Activated CD4-positive, CD25-positive, alpha-beta regulatory T cell treated with anti-CD3 and anti-CD28 coated beads, Interleukin-2, amount 50 U/mL, for 72 hours (primary cell): ENCODE results near the gene GATAD2B.

ENCODE experiments used
- DNase-seq: peaks from one replicate; pipeline ENCODE4 v3.0.0; 2021

Gene GATAD2B

DNA sequence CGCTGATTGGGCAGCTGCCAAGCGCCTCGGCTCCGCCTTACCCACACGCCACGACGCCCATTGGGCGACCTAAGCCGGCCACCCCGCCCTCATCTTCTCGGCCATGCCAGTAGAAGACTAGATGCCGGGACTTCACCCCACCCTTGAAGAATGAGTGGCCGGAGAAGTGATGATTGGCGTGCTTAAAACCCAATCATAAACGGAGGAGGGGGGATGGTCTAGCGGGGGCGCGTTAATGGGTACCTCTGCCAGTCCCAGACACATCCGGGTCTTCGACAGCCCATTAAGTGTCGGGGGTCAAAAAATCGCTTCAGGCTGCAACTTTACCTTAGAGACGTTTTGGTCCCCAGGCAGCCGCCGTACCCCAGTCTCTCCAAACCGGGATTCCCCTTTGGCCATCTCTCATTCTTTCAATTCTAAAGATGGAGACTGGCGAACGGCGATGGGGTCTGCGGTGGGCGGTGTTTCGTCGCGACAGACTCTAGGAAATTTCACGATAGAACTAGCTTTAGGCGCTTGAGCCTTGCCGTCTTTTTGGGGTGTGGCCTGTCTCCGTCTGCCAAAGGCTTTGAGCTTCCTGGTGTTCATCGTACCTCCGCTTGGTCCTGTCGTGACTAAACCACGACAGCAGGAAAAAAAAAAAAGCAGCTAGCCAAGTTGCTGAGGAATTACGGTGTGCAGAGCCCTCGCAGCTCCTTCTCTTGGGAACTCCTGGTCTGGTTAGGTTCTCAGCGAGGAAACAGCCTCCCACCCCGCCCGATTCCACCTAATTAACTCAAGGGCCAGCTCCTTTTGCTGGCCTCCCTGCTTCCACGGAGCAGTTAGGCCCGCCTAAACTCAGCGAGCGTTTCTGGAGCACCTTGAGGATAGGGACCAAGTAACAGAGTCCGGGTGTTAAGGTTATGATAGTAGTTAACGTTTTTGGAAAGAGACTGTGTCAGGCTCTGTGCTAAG is at the start of gene GATAD2B:
Gene GATAD2B (minus strand): TSS at position 1 of the 954 bp plus-strand sequence. CDS start 94,625 bp downstream, outside the sequence.
- peak; percentile 95 for DNase-seq

DNA sequence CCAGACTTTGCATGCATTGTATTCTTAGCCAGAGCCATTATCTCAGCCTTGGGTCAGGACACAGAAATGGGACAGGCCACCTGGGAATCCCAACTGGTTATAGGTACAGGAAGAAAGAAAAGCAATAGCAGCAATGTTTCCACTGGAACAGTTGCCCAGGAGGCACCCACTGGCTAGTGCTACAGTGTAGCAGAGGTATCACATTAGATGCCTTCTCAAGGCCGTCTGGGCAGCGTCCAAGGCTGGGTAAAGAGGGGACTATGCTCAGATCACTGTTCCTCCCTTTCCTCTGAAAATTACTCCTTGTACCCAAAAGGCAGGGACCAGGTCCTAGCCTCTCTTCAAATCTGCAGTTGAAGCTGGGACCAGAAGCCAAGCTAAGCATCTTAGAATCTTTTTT is 47.6 kb upstream of the GATAD2B start:
- DNase-seq: no peak

GRCh38 chr1:153968972-153969371 is 46.2 kb upstream of the GATAD2B start:
- no peak for DNase-seq

DNA sequence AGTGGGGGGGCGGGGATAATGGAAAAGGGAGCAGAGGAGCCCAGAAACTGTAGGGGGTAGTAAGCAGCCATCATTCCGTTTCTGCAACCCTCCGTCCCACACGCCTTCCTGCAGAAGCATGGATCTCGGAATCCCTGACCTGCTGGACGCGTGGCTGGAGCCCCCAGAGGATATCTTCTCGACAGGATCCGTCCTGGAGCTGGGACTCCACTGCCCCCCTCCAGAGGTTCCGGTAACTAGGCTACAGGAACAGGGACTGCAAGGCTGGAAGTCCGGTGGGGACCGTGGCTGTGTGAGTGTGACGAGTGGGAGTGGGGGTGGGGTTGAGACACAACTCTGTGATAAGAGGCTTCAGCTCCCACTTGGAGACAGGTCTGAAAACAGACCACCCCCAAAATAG is 45.6 kb upstream of the GATAD2B start:
- no peak for DNase-seq

GRCh38 chr1:153968000-153968363 is 45.2 kb upstream of the GATAD2B start:
- no peak for DNase-seq

- DNase-seq: peak; percentile 72
Observed at GRCh38 chr1:153967107-153967999, 44.6 kb upstream of the GATAD2B start, which contains the start of gene CREB3L4. CREB3L4 (plus strand) TSS chr1:153967902; CDS start chr1:153968526, 624 bp downstream.

GRCh38 chr1:153963850-153964331 is 41.1 kb upstream of the GATAD2B start:
- DNase-seq: no peak

- DNase-seq: peak; percentile 91
Observed at GRCh38 chr1:153963030-153963849, 40.5 kb upstream of the GATAD2B start, which contains the start of gene SLC39A1. SLC39A1 (minus strand) TSS chr1:153963537; CDS start chr1:153962715, 822 bp downstream.

GRCh38 chr1:153962088-153963029 is 39.6 kb upstream of the GATAD2B start:
- DNase-seq: no peak

DNA sequence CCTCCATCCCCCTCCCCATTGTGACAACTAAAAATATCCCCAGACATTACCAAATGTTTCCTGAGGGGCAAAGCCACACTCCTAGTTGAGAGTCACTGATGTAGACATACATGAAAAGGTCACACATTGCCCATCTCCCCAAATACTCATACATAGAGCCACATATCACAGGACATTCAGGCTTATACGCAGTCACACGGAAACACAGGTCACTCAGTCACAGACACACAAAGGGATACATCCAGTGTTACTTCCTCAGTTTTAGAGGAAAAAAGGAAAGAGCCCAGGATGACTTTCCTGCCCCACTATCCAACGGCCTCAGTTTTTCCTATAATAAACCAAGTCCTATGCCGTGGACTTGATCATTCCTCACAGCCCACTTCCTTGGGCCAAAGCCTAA is 38.6 kb upstream of the GATAD2B start:
- DNase-seq: no peak

DNA sequence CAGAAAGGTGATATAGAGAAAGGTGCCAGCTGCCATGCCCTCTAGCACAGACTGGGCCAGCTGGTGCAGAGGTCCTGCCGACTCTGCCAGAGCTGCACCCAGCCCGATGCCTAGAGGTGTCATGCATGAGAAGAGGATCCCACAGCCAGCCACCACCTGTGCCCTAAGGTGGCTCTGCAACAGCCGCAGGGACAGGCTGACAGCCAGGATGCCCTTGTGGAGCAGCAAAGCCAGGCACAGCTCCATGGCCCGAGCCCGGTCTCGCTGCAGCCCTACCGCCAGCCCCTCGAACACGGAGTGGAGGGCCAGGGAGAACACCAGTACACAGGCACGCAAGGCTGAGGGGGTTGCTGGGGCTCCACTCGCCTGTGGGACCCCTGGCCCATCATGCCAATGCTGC is 37.4 kb upstream of the GATAD2B start:
- no peak for DNase-seq

- DNase-seq: no peak
Observed at GRCh38 chr1:153959454-153959853, 36.7 kb upstream of the GATAD2B start.

DNA sequence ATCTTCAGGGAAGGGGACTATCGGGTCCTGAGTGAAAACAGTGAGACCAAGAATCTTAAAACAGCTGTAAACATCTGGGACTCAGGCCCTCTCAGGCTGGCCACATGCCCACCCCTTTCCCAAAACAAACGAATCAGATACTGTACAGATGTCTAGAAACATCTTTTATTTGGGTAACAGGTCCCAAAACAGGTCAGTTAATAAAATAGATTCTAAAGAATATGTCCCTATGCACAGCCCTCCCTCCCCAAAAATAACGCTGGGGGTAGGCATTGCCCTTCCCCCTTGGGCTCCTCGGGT is 36.1 kb upstream of the GATAD2B start:
- DNase-seq: no peak

- peak; percentile 95 for DNase-seq
Observed at GRCh38 chr1:153958111-153958960, 35.6 kb upstream of the GATAD2B start, which contains the start of gene CRTC2. CRTC2 (minus strand) TSS chr1:153958612; CDS start chr1:153958497, 115 bp downstream.

- peak; percentile 49 for DNase-seq
Observed at GRCh38 chr1:153957744-153958110, 35.0 kb upstream of the GATAD2B start.

DNA sequence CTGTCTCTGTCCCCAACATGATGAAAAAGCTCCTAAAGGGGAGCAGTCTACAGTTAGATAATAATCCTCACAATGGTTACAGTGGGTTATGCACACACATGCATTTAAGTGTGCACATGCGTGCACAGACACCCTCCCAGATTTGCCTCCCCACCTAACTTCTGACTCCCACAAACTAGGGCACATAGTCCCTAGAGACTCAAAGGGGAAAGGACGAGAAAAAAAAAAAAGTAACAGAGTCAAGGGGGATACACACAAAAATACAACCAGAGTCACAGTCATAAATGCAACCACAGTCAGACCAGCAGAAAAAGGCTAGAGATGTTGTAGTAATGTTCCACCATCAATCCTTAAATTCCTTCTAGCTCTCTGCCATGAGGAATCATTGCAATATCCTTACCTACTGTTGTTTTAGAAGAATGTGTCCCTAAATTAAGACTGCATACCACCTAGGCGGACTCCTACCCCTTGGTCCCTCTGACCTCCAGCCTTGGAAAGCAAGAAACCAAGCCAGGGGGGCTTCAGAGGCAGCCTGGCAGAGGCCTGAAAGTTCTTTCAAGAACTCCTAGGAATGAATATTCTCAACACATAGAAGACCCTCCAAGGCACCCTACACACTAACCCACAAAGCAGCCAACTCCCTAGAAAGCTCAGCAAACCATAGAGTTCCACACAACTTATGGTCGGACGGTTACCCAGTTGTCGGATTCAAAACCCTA is 34.4 kb upstream of the GATAD2B start:
- DNase-seq: no peak

GRCh38 chr1:153954826-153955225 is 32.1 kb upstream of the GATAD2B start:
- no peak for DNase-seq

GRCh38 chr1:153953859-153954365 is 31.1 kb upstream of the GATAD2B start:
- no peak for DNase-seq

DNA sequence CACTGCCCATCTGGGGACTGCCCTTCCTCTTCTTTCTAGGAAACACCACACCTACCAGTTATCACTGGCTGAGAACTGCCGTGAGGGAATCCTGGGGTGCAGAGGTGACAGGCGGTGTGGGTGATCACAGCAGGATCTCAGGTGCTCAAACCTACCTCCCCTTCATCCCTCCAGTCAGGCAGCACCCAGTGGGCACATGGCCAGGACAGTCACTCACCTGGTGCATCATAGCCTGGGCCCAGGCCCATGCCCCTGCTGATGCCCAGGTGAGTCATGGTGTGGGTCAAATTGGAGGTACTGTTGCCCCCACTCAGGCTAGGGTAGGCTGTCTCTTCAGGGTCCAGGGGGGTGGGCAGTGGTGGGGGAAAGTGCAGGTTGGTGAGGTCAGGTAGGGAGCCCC is 29.0 kb upstream of the GATAD2B start:
- DNase-seq: no peak
